GM19193 (cell line): ENCODE data around the gene KLF16.

Experiments
- POLR2A ChIP-seq: IDR thresholded peaks from 4 replicates; pipeline ENCODE4 v1.6.1; 2011; ENCODE audit not compliant: insufficient read depth, insufficient read length; ENCODE audit errors: extremely low read depth

KLF16 gene

DNA sequence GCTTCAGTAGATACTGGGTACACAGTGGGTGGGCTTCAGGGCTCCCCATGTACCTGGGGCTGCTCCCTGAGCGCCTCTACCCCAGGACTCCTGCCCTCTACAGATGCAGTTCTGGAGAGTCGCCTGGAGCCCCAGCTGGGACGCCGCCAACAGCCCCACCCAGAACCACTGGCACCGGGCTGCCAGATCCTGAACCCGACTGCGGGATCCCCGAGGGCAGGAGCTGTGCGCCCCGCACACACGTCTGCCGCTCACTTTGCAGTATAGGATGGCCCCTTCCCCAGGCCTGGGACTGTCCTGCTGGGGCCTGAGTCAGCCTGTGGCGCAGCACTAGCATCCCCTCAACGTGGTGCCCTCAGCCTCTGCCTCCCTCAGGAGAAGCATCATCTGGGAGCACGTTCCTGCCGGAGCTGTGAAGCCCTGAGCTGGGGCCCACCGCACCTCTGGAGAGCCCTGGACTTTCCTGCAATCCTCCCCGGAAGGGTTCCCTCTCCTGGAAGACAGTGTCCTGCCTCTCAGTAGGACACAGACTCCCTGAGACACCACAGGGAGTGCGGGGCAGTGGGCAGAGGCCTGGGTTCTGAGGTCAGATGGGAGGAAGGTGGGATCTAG is 18.8 kb downstream of the KLF16 start:
- TF ChIP-seq POLR2A = no peak

DNA sequence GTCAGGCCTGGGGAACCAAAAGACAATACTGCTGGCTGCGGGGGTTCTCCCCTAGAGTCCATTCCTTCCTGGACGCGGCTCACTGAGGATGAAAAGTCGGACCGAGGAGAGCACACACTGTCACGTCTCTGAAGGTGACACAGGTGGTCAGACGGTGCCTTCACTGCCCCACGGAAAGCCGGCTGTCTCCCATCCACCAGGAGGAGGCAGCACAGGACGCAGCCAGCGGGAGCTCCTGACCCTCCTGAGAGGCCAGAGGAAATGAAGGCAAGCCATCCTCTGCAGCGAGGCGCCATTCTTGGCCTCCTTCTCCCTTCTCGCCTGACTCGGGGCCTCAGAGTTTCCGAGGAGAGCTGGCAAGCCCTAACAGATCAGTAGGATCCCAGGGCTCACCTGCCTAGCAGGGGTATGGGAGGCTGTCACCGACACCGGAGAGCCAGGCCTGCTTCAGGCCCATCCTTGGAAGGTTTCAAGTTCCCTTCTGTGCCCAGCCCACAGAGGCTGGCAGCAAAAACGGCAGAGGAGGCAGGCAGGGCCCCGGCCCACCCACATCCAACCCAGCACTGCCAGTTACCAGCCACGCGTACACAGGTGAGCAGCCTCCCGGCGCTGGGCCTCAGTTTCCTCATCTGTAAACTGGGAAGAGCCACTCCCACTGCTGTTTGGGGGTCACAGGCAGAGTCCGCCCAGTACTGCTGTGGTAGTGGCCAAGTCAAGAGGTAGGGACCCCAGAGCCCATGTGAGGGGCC is 19.6 kb downstream of the KLF16 start:
- TF ChIP-seq POLR2A = no peak

DNA sequence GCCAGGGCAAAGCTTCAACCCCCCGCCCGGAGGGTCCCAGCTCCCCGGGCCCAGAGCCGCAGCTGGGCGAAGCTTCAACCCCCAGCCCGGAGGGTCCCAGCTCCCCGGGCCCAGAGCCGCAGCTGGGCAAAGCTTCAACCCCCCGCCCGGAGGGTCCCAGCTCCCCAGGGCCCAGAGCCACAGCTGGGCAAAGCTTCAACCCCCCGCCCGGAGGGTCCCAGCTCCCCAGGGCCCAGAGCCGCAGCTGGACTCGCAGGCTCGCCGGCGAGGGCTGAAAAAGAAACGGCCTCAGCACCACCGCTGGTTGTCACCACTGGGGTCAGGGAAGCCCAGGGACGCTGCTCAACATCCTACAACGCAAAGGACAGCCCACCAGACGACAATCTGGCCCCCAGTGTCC is 20.3 kb downstream of the KLF16 start:
- no peak for TF ChIP-seq POLR2A

DNA sequence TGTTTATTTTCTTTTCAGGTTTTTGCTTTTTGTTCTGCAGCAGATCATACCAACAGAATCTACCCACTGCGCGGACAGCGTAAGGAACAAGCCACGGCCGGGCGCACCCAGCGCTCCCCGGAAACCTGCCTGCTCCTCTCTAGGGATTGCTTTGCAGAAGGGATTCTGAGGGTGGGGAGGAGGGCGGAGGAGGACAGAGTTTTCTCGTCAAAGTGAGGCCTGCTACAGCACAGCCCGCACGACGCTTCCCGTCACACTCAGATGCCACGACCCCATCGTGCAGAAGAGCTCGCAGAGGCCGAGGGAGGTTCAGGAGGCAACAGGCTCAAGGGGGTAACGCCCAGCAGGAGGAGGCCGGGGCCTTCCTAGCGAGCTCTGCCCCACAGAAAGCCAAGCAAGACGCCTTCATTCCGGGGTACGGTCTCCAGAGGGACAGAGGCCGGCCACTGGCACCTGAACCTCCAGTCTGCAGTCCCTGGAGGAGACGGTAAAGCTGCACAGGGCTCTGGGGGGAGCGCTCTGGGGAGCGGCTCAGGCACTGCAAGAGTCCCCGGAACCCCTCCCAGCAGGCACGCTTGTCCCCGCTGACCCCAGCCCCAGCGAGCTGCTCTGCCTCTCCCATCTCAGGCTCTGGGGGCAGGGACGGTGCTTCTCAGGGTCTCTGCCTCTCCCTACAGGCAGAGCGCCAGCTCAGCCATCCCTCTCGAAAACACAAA is 22.0 kb downstream of the KLF16 start:
- no peak for TF ChIP-seq POLR2A

DNA sequence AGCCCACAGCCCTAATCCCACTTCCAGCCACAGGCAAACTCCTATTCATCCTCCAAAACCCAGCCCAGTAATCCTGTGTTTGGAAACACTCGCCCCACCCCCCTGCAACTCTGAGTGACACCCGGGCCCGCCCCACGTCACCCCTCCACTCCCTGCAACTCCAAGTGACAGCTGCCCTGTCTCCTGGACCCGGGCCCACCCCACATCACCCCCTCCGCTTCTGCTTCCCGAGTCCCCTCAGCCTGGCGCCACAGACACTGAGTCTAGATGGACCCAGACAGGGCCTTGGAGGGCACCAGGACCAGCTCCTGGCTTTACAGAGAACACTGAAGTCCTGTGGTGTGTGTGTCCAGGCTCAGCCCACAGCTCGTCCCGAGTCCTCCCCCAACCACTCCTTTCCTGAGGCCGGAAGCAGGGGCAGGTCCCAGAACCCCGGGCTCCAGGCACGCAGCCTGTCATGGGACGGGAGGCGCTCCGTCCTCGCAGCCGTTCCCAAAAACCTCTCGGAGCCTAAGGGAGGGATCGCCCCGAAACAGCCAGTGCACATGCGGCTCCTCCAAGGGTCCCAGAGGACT is 22.8 kb downstream of the KLF16 start:
- no peak for TF ChIP-seq POLR2A

DNA sequence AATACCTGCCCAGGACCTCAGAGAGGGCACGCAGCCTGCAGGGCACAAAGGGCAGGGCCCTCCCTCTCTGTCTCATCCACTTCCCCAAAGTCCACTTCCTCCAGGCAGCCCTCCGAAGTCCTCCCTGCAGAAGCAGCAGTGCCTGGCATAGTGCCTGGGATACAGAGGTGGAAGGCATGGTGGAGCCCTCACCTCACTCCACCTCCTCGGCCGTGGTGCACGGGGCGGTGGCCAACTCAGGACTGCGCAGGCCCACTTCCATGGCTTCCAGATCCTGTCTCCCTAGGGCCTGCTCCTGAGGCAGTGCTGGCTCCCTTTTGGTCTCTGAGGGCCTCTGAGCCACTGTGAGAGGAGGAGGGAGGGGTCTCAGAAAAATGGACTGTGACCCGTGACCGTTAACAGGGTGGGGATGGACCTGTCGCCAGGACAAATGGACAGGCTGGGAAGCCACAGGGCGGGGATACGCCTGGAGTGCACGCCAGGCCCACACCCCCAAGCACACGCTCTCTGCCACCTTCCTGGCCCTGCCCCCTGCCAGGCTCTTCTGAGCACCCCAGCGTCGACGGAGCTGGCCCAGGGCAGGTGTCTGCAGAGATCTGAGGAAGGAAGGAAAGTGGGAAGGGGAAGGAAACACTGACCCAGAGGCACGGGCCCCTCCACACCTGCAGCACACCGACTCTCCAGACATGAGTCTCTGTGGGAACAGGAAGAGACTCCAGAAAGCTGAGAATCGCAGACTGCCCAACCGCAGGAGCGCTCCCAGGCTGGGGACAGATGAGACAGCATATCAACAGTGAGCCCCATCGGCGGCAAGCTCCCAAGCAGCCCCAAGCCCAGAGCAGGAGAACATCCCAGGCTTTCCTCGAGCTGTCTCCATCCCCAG is 23.5 kb downstream of the KLF16 start:
- no peak for TF ChIP-seq POLR2A

DNA sequence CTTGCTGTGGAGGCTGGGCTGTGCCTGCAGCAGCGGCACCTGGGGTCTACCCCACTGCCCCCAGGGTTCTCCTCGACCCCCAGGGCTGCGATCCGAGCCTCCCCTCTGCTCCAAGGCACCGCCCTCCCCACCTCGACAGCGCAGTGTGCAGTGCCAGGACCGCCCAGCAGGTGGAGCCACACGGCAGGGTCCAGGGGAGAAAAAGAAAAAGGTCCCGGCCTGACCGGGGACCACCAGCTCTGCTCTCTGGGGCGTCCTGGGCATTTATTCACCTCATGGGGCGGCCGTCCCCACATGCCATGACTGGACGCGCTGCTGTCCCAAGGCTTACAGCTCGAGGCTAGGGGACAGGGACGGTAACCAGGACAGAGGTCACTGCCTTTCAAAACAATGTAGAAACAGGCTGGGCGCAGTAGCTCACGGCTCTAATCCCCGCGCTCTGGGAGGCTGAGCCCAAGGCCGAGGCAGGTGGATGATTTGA is 25.7 kb downstream of the KLF16 start:
- TF ChIP-seq POLR2A = no peak

DNA sequence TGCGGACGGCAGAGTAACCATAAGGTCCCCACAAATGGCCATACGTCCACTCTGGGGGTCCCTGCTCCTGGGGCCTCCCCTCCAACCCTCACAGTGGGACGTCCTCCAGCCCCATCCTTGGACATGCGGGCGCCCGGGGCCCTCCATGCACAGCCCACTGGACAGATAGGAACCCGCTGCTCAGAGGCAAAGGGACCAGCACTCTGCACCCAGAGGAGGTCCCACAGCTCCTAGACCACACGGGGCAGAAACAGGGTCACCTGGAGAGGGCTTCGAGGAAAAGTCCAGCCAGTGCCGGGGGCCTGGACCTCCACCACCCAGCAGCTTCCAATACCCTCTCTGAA is 26.2 kb downstream of the KLF16 start:
- no peak for TF ChIP-seq POLR2A

DNA sequence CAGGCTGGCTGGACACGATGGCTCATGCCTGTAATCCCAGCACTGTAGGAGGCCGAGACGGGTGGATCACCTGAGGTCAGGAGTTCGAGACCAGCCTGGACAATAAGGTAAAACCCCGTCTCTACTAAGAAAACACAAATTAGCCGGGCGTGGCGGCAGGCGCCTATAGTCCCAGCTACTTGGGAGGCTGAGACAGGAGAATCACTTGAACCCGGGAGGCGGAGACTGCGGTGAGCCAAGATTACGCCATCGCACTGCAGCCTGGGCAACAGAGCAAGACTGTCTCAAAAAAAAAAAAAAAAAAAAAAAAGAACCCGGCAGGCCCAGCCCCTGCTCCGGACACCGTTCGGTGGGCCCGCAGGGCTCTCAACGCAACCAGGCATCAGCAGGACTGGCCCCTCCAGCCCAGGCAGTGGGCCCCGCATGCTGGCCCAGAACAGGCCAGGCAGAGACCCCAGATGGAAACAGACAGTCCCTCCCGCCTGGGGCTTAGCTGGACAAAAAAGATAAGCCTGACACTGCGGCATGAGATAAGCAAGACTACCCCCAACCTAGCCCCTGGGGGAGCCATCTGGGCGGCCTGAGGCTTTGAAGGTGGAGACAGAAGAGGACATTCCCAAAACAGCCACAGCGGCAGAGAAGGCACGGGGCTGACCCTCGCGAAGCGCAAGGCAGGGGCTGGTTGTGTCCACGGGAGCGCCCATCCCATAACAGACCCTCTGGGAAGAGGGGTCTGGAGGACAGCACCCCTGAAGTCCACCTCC is 26.7 kb downstream of the KLF16 start:
- TF ChIP-seq POLR2A = no peak

DNA sequence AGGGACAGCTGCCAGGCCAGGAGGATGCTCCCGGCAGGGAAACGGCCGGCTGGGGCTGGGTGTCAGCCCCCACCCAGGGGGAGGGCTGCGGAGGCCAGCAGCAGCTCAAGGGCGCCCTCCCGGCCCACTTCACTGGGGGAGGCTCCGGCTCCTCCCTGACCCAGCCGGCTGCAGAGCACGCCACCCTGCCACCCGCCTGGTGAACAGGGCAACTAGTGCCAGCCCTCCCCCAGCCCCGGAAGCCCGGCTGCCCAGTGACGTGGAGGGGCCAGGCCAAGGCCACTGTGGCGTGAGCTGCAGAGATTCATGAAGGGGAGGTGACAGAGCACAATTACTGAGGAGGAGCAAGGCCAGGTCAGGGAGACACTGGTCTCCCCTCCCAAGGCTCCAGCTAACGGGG is 29.8 kb downstream of the KLF16 start:
- TF ChIP-seq POLR2A = no peak

DNA sequence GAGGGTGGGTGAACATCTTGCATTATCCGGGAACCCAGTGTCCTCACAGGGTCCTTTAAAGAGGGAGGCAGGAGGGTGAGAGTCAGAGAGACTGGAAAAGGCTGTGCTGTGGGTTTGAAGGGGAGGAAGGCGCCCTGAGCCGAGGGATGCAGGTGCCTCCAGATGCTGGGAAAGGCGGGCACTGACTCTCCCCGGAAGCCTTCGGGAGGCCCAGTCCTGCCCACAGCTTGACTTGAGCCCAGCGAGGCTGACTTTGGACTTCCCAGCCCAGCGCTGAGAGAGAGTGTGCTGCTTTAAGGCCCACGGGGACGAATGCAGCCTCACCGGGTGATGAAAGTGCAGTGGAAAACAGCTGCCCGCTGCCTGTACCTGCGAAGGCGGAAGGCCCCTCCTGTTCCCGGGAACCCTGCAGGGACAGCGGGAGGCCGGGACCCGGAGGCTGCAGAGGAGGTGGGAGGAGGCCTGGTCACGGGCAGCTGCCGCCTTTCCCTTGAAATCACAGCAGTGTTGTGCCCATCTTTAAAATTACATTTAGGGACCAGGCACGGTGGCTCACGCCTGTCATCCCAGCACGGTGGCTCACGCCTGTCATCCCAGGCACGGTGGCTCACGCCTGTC is 31.2 kb downstream of the KLF16 start:
- no peak for TF ChIP-seq POLR2A

DNA sequence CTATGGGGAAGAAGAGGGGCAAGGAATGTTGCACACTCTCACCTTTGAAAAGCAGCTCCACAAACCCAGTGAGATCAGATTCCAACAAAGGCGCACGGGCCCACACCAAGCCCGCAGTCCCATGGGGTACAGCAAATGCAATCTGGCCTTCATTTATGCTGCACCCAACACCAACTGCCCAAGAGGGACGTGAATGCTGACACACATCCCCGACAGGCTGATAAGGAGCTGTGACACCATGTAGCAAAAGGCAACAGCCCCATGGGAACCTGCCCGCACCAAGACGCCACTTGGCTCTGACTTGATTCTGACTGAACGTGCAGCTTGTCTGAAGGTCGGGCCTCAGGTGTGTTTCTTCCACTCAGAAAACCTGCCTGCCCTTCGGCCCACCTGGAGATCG is 32.4 kb downstream of the KLF16 start:
- TF ChIP-seq POLR2A = no peak

DNA sequence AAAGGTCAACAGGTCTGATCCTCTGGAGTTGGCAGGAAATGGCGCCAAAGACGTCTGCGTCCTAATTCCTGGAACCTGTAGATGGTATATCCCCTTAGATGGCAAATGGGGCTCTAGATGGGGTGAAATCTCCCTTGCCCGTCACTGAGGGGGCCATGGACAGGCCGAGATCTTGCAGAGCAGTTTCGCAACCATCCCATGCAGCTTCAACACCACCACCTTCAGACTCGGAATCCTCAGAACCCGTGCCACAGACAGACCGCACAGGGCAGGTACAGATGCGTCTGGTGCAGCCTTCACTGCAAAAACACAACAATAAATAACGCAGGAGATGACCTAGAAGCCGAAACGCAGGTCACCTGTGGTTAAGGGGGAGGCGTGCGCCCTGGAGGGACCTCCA is 32.8 kb downstream of the KLF16 start:
- no peak for TF ChIP-seq POLR2A

DNA sequence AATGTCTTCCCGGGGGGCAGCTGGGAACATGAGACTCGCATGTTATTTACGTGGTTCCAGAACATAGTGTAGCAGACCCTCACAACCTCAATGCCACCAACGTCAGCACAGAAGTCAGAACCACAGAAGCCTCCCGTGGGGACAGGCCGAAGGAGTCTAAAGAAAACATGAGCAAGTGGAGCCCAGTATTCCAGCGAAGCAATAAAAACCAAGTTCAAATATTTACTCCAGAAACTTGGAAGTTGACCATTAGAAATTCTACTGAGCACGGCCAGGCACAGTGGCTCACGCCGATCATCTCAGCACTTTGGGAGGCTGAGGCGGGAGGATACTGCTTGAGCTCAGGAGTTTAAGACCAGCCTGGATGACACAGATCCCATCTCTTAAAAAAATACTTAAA is 33.4 kb downstream of the KLF16 start:
- TF ChIP-seq POLR2A = no peak
